IMR-90 (cell line): Measurements from ENCODE around the gene RAB36. TPM values are rescaled to one million over a fixed set of nuclear protein-coding genes. Genes with fewer than 3 reads are reported as not detected.

Source experiments
- ATAC-seq: fragments of 200-7000 bp; cut with Tn5 transposase; 2 replicates; pipeline ENCODE4 v1.9.1; 2020; ENCODE audit warnings: low read depth, mild to moderate bottlenecking, moderate library complexity
- BruUV-seq: library from RNA; stranded (reverse); fragments of 400-500 nt; replicated peaks from 2 replicates; lab custom pipeline; 2021; lab: Mats Ljungman, UMichigan
- CTCF ChIA-PET: fragments of 300-600 bp; formaldehyde crosslinking; extraction: SDS; loops from one replicate; lab custom pipeline; 2021; ENCODE audit warnings: antibody characterized with exemption; lab: Yijun Ruan, JAX
- POLR2A ChIA-PET: fragments of 300-600 bp; sonication (Branson Sonifier 250); formaldehyde crosslinking; loops from one replicate; lab custom pipeline; 2022; ENCODE audit warnings: antibody characterized with exemption; ENCODE audit not compliant: unreplicated experiment; lab: Charles Lee
- DNase-seq: peaks from one replicate; pipeline ENCODE4 v3.0.0; 2013
- H2AFZ ChIP-seq: replicated peaks from 2 replicates; pipeline ENCODE3; 2013; ENCODE audit warnings: low read length, mild to moderate bottlenecking; ENCODE audit not compliant: poor library complexity
- H2AK5ac ChIP-seq: 2 replicates; pipeline ENCODE4 v1.6.1; 2013; ENCODE audit warnings: low read depth, low read length, inconsistent platforms
- H2AK9ac ChIP-seq: replicated peaks from 2 replicates; pipeline ENCODE3; 2013; ENCODE audit warnings: mild to moderate bottlenecking, low read depth, low read length, moderate library complexity; ENCODE audit not compliant: poor library complexity
- H2BK120ac ChIP-seq: 2 replicates; pipeline ENCODE4 v1.6.1; 2013; ENCODE audit warnings: low read depth, low read length, inconsistent platforms
- H2BK15ac ChIP-seq: 3 replicates; pipeline ENCODE4 v1.6.1; 2013; ENCODE audit warnings: low read depth, low read length, inconsistent platforms
- H2BK20ac ChIP-seq: 2 replicates; pipeline ENCODE4 v1.6.1; 2013; ENCODE audit warnings: low read depth, mild to moderate bottlenecking, inconsistent platforms, low read length, moderate library complexity
- H2BK5ac ChIP-seq: 2 replicates; pipeline ENCODE4 v1.6.1; 2013; ENCODE audit warnings: mild to moderate bottlenecking, low read depth, low read length, inconsistent platforms; ENCODE audit not compliant: poor library complexity, severe bottlenecking
- H3K14ac ChIP-seq: replicated peaks from 2 replicates; pipeline ENCODE4 v1.6.1; 2013; ENCODE audit warnings: low read depth, low read length, inconsistent platforms
- H3K18ac ChIP-seq: 2 replicates; pipeline ENCODE4 v1.6.1; 2013; ENCODE audit warnings: low read depth, low read length, control low read depth
- H3K23ac ChIP-seq: 2 replicates; pipeline ENCODE4 v1.6.1; 2013; ENCODE audit warnings: low read depth, low read length, inconsistent platforms
- H3K27ac ChIP-seq: 2 replicates; pipeline ENCODE4 v1.5.1; 2013; ENCODE audit warnings: mild to moderate bottlenecking, control low read depth, low read length; ENCODE audit not compliant: insufficient read depth
- H3K27me3 ChIP-seq: 2 replicates; pipeline ENCODE4 v1.6.1; 2013; ENCODE audit warnings: low read length; ENCODE audit not compliant: control insufficient read depth, insufficient read depth
- H3K36me3 ChIP-seq: 2 replicates; pipeline ENCODE4 v1.6.1; 2013; ENCODE audit warnings: low read length, mixed read lengths; ENCODE audit not compliant: control insufficient read depth, insufficient read depth
- H3K4ac ChIP-seq: 2 replicates; pipeline ENCODE4 v1.6.1; 2013; ENCODE audit warnings: low read depth, low read length, inconsistent platforms
- H3K4me1 ChIP-seq: 2 replicates; pipeline ENCODE4 v1.6.1; 2013; ENCODE audit warnings: low read length, mixed read lengths; ENCODE audit not compliant: control insufficient read depth, insufficient read depth
- H3K4me2 ChIP-seq: 2 replicates; pipeline ENCODE4 v1.6.1; 2013; ENCODE audit warnings: low read depth, mild to moderate bottlenecking, control low read depth, low read length, moderate library complexity
- H3K4me3 ChIP-seq: 2 replicates; pipeline ENCODE4 v1.5.1; 2013; ENCODE audit warnings: low read depth, mild to moderate bottlenecking, control low read depth, low read length, moderate library complexity; ENCODE audit not compliant: insufficient read depth
- H3K56ac ChIP-seq: 2 replicates; pipeline ENCODE4 v1.6.1; 2013; ENCODE audit warnings: low read length, inconsistent platforms; ENCODE audit not compliant: insufficient read depth; ENCODE audit errors: extremely low read depth
- H3K79me1 ChIP-seq, 2 experiments: 2 replicates each; pipeline ENCODE4 v1.6.1; 2013; ENCODE audit warnings: low read length in 2 of 2, inconsistent platforms in 1 of 2, low read depth in 1 of 2
- H3K9ac ChIP-seq: 2 replicates; pipeline ENCODE4 v1.6.1; 2013; ENCODE audit warnings: low read depth, low read length, control low read depth
- H3K9me1 ChIP-seq: 2 replicates; pipeline ENCODE4 v1.6.1; 2013; ENCODE audit warnings: low read length, inconsistent platforms; ENCODE audit not compliant: insufficient read depth
- H3K9me3 ChIP-seq: 2 replicates; pipeline ENCODE4 v1.6.1; 2013; ENCODE audit warnings: low read length; ENCODE audit not compliant: control insufficient read depth, insufficient read depth
- H4K20me1 ChIP-seq: 2 replicates; pipeline ENCODE4 v1.6.1; 2013; ENCODE audit warnings: low read length, inconsistent platforms; ENCODE audit not compliant: insufficient read depth
- H4K5ac ChIP-seq: 2 replicates; pipeline ENCODE4 v1.6.1; 2013; ENCODE audit warnings: mild to moderate bottlenecking, low read depth, low read length, control low read depth
- H4K8ac ChIP-seq, 2 experiments: 2 replicates each; pipeline ENCODE4 v1.6.1; 2013; ENCODE audit warnings: low read depth in 2 of 2, low read length in 2 of 2, control low read depth in 1 of 2, inconsistent platforms in 1 of 2
- H4K91ac ChIP-seq: 2 replicates; pipeline ENCODE4 v1.6.1; 2013; ENCODE audit warnings: low read depth, low read length, inconsistent platforms; ENCODE audit not compliant: insufficient read depth
- BHLHE40 ChIP-seq: fragments of 150-350 bp; IDR thresholded peaks from 2 replicates; pipeline ENCODE4 v1.6.1; 2016; ENCODE audit warnings: mild to moderate bottlenecking, low read depth, low read length
- FOS ChIP-seq: fragments of 150-350 bp; IDR thresholded peaks from 2 replicates; pipeline ENCODE4 v1.6.1; 2016; ENCODE audit warnings: low read depth, low read length
- MAFK ChIP-seq: IDR thresholded peaks from 2 replicates; pipeline ENCODE4 v1.6.1; 2012; ENCODE audit warnings: low read depth, low read length, improper control_type of control experiment
- RCOR1 ChIP-seq: IDR thresholded peaks from 2 replicates; pipeline ENCODE4 v1.6.1; 2012; ENCODE audit warnings: mild to moderate bottlenecking, low read length, improper control_type of control experiment; ENCODE audit not compliant: insufficient replicate concordance
- RFX5 ChIP-seq: IDR thresholded peaks from 2 replicates; pipeline ENCODE4 v1.8.0; 2012; ENCODE audit warnings: low read depth, mild to moderate bottlenecking, low read length, moderate library complexity
- dilution Hi-C: fragments of 300-500 bp; cut with HindIII; formaldehyde crosslinking; loops from one replicate; pipeline ENCODE4 v1.14.3; 2018; ENCODE audit warnings: low sequenced_read_pairs; ENCODE audit not compliant: unreplicated experiment
- in situ Hi-C: fragments of 300-500 bp; cut with MboI; formaldehyde crosslinking; loops from 3 replicates; pipeline ENCODE4 v1.14.3; 2019; ENCODE audit warnings: low sequenced_read_pairs, inconsistent platforms, mixed read lengths
- intact Hi-C: fragments of 100-400 bp; cut with micrococcal nuclease; formaldehyde crosslinking; loops from 2 replicates; pipeline ENCODE4 v1.10.0; 2022
- polyA plus RNA-seq, 3 experiments: library from polyadenylated mRNA; depleted of rRNA; stranded (reverse); fragments of >200 nt; gene quantifications; 2 replicates each; pipeline ENCODE4 v1.2.3, GENCODE V29; 2012; ENCODE audit warnings: low replicate concordance in 1 of 3
- total RNA-seq: library from RNA; depleted of rRNA; stranded (reverse); fragments of >200 nt; gene quantifications from 2 replicates; pipeline ENCODE4 v1.2.3, GENCODE V29; 2012
- TF ChIP-seq, protein P1 (sequence below): fragments of 150-350 bp; IDR thresholded peaks from 2 replicates; pipeline ENCODE4 v1.6.1; 2017; ENCODE audit warnings: mild to moderate bottlenecking, antibody characterized with exemption, low read length, low read depth
- TF ChIP-seq, protein P2 (sequence below): fragments of 150-350 bp; IDR thresholded peaks from 2 replicates; pipeline ENCODE4 v1.6.1; 2016; ENCODE audit warnings: low read depth, mild to moderate bottlenecking, low read length, moderate library complexity, borderline replicate concordance
- TF ChIP-seq, protein P3 (sequence below): conservative IDR thresholded peaks from 2 replicates; pipeline ENCODE4 v1.5.1; 2012; ENCODE audit warnings: mild to moderate bottlenecking, low read depth, low read length, improper control_type of control experiment

RAB36 gene
- total and polyA plus RNA-seq, 2 of the 4 experiments (the other 2 are of a cell fraction): 3.6 to 4.0 TPM

DNA sequence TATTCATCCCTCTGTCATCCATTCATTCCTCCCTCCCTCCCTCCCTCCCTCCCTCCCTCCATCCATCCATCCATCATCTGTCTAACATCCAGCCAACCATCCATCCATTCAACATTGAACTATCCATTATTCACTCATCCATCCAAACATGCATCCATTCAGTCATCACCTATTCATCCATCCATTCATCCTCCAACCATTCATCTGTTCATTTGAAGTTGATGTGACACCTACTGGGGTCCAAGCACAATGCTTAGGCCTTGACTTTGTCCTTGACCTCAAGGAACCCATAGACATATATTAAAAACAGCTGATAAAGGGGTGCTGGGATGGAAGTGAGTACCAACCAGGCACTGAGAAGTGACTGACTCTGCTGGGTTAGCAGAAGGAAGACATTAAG is 61.6 kb downstream of the RAB36 start:
- TF ChIP-seq, protein P1, sequence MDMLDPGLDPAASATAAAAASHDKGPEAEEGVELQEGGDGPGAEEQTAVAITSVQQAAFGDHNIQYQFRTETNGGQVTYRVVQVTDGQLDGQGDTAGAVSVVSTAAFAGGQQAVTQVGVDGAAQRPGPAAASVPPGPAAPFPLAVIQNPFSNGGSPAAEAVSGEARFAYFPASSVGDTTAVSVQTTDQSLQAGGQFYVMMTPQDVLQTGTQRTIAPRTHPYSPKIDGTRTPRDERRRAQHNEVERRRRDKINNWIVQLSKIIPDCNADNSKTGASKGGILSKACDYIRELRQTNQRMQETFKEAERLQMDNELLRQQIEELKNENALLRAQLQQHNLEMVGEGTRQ: no peak
- TF ChIP-seq BHLHE40 (no peak), FOS (no peak), RCOR1 (no peak), RFX5 (no peak), MAFK (no peak)
- TF ChIP-seq, protein P2, sequence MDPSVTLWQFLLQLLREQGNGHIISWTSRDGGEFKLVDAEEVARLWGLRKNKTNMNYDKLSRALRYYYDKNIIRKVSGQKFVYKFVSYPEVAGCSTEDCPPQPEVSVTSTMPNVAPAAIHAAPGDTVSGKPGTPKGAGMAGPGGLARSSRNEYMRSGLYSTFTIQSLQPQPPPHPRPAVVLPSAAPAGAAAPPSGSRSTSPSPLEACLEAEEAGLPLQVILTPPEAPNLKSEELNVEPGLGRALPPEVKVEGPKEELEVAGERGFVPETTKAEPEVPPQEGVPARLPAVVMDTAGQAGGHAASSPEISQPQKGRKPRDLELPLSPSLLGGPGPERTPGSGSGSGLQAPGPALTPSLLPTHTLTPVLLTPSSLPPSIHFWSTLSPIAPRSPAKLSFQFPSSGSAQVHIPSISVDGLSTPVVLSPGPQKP: no peak
- TF ChIP-seq, protein P3, sequence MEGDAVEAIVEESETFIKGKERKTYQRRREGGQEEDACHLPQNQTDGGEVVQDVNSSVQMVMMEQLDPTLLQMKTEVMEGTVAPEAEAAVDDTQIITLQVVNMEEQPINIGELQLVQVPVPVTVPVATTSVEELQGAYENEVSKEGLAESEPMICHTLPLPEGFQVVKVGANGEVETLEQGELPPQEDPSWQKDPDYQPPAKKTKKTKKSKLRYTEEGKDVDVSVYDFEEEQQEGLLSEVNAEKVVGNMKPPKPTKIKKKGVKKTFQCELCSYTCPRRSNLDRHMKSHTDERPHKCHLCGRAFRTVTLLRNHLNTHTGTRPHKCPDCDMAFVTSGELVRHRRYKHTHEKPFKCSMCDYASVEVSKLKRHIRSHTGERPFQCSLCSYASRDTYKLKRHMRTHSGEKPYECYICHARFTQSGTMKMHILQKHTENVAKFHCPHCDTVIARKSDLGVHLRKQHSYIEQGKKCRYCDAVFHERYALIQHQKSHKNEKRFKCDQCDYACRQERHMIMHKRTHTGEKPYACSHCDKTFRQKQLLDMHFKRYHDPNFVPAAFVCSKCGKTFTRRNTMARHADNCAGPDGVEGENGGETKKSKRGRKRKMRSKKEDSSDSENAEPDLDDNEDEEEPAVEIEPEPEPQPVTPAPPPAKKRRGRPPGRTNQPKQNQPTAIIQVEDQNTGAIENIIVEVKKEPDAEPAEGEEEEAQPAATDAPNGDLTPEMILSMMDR: no peak
- Histone ChIP-seq H2AK5ac (no peak overlapping the region), H3K4ac (no peak overlapping the region), H4K5ac (no peak overlapping the region), H3K4me1 (no peaks in the 10 kb centered on the region; the same call in 1 of the 2 replicates), H3K23ac (no peak overlapping the region), H2BK20ac (no peak overlapping the region), H2BK15ac (no peak overlapping the region), H4K20me1 (peaks cover 49% of the 10 kb centered on the region), H3K9me1 (peaks cover 26% of the 10 kb centered on the region), H2BK5ac (no peak overlapping the region), H2AFZ (no peak overlapping the region), H3K27ac (no peak overlapping the region), H3K14ac (no peak overlapping the region), H3K9me3 (no peaks in the 10 kb centered on the region), H3K4me3 (no peak overlapping the region), H3K9ac (no peak overlapping the region), H3K18ac (no peak overlapping the region), H3K56ac (no peak overlapping the region), H4K91ac (no peak overlapping the region), H4K8ac (no peak overlapping the region), H3K27me3 (no peaks in the 10 kb centered on the region), H2AK9ac (no peak overlapping the region), H3K4me2 (no peak overlapping the region), H2BK120ac (no peak overlapping the region), H3K79me1 (peaks cover 17 to 64% of the 10 kb centered on the region in 2 experiments), H3K36me3 (peaks cover 4% of the 10 kb centered on the region)
- BruUV-seq: no TSS peak
- in situ Hi-C loops (no loop called here), dilution Hi-C loops (no loop called here), intact Hi-C loops (no loop called here)
- ATAC-seq (no peak), DNase-seq (no peak)
- POLR2A ChIA-PET: no interaction called here
- CTCF ChIA-PET: no interaction called here
